ENCODE data around the gene KLK2. TPM values are rescaled to one million over a fixed set of nuclear protein-coding genes. Genes with fewer than 3 reads are reported as not detected.

Gene KLK2
- polyA plus RNA-seq, 10 donors: not detected

GRCh38 chr19:50844296-50844935 lies 28.8 kb upstream of the KLK2 start:
- DNase-seq: no peak

GRCh38 chr19:50850738-50851137 lies 22.5 kb upstream of the KLK2 start:
- no peak for DNase-seq

- DNase-seq: no peak
Observed at GRCh38 chr19:50851620-50852019, 21.6 kb upstream of the KLK2 start.

GRCh38 chr19:50854636-50855410 lies 18.4 kb upstream of the KLK2 start, which contains the start of gene KLK3:
KLK3 (plus strand) TSS chr19:50854915; CDS start chr19:50854956, 41 bp downstream.
- no peak for DNase-seq

- no peak for DNase-seq
Observed at GRCh38 chr19:50857366-50857765, 15.9 kb upstream of the KLK2 start.

GRCh38 chr19:50858886-50859285 lies 14.4 kb upstream of the KLK2 start:
- no peak for DNase-seq

GRCh38 chr19:50859849-50860248 lies 13.4 kb upstream of the KLK2 start:
- DNase-seq: no peak

- no peak for DNase-seq
Observed at GRCh38 chr19:50861010-50861409, 12.2 kb upstream of the KLK2 start.

- no peak for DNase-seq
Observed at GRCh38 chr19:50861496-50862286, 11.5 kb upstream of the KLK2 start.

GRCh38 chr19:50869479-50869878 lies 3.8 kb upstream of the KLK2 start:
- no peak for DNase-seq

- no peak for DNase-seq
Observed at GRCh38 chr19:50870417-50871089, 2.7 kb upstream of the KLK2 start.

GRCh38 chr19:50874211-50874610 lies 972 bp downstream of the KLK2 start:
- no peak for DNase-seq

GRCh38 chr19:50875795-50876422 lies 2.7 kb downstream of the KLK2 start:
- DNase-seq: no peak

- peak in 1 of 3 donors; percentile 13 for DNase-seq
Observed at GRCh38 chr19:50876456-50876855, 3.2 kb downstream of the KLK2 start.

GRCh38 chr19:50877338-50877737 lies 4.1 kb downstream of the KLK2 start:
- DNase-seq: no peak

GRCh38 chr19:50878851-50879250 lies 5.6 kb downstream of the KLK2 start:
- DNase-seq: no peak

- no peak for DNase-seq
Observed at GRCh38 chr19:50880241-50880640, 7.0 kb downstream of the KLK2 start.

GRCh38 chr19:50882188-50882587 lies 8.9 kb downstream of the KLK2 start:
- no peak for DNase-seq

- no peak for DNase-seq
Observed at GRCh38 chr19:50889638-50890037, 16.4 kb downstream of the KLK2 start.

- no peak for DNase-seq
Observed at GRCh38 chr19:50890422-50891252, 17.4 kb downstream of the KLK2 start.

GRCh38 chr19:50891253-50891625 lies 18.0 kb downstream of the KLK2 start:
- no peak for DNase-seq
